ENCODE results near the gene ARMH4.

DNA sequence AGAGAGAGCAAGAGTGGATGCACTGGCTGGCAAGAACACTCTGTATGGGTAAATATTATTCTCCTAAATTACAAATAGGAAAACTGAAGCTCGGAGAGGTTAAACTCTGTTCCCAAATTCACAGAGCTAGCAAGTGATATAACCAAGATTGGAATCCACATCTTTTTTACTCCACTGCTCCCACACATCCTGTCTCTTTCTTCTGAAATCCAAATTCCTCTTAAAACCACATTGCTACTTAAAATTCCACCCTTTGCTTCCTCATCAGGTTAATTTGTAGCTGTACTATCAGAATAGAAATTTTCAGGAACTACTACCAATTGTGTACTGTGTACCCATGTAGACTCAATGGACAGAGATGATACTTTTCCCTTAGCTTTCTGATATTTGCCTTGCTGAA lies 74.4 kb downstream of the ARMH4 start:
- TF ChIP-seq POLR2A (IDR thresholded peaks at IDR 0.05) (no peak), POLR2AphosphoS5 (IDR thresholded peaks at IDR 0.05) (no peak)
- TF ChIP-seq, protein P1, sequence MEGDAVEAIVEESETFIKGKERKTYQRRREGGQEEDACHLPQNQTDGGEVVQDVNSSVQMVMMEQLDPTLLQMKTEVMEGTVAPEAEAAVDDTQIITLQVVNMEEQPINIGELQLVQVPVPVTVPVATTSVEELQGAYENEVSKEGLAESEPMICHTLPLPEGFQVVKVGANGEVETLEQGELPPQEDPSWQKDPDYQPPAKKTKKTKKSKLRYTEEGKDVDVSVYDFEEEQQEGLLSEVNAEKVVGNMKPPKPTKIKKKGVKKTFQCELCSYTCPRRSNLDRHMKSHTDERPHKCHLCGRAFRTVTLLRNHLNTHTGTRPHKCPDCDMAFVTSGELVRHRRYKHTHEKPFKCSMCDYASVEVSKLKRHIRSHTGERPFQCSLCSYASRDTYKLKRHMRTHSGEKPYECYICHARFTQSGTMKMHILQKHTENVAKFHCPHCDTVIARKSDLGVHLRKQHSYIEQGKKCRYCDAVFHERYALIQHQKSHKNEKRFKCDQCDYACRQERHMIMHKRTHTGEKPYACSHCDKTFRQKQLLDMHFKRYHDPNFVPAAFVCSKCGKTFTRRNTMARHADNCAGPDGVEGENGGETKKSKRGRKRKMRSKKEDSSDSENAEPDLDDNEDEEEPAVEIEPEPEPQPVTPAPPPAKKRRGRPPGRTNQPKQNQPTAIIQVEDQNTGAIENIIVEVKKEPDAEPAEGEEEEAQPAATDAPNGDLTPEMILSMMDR (IDR thresholded peaks at IDR 0.05), result no peak

Data from prostate gland (tissue), 2 donors.